Activated T-helper 2 cell treated with anti-CD3 and anti-CD28 coated beads, Interferon-gamma antibody, Interleukin-2, Interleukin-4, amounts not matched to agents 10 μg/mL and 5 μg/mL and 100 μg/mL, durations not matched to agents 14 hours and 24 hours and 36 hours (primary cell): ENCODE data around the gene TTL. TPM values are rescaled to one million over a fixed set of nuclear protein-coding genes. Genes with fewer than 3 reads are reported as not detected.
"Not testable (repeated sequence)": the region's sequence is repeated elsewhere in the genome, so short reads cannot be mapped to it uniquely, and the experiment has no call there.

Source experiments
- DNase-seq: peaks from one replicate; pipeline ENCODE4 v3.0.0; 2021; ENCODE audit warnings: low spot score
- H3K27ac Mint-ChIP-seq: one replicate; pipeline ENCODE4 v1.8.0; 2021; ENCODE audit warnings: mixed read lengths
- H3K27me3 Mint-ChIP-seq: one replicate; pipeline ENCODE4 v1.8.0; 2021; ENCODE audit warnings: low read depth, mixed read lengths
- H3K36me3 Mint-ChIP-seq: one replicate; pipeline ENCODE4 v1.8.0; 2021; ENCODE audit warnings: low read depth, mixed read lengths
- H3K4me1 Mint-ChIP-seq: one replicate; pipeline ENCODE4 v1.8.0; 2021; ENCODE audit warnings: low read depth, mixed read lengths
- H3K4me3 Mint-ChIP-seq: one replicate; pipeline ENCODE4 v1.8.0; 2021; ENCODE audit warnings: low read depth, mild to moderate bottlenecking, moderate library complexity, mixed read lengths
- H3K9me3 Mint-ChIP-seq: one replicate; pipeline ENCODE4 v1.8.0; 2021; ENCODE audit warnings: mixed read lengths
- intact Hi-C: fragments of 100-400 bp; cut with micrococcal nuclease; formaldehyde crosslinking; loops from one replicate; pipeline ENCODE4 v1.15.1; 2023
- total RNA-seq: library from RNA; stranded (reverse); gene quantifications from 2 replicates; pipeline ENCODE4 v1.2.3, GENCODE V29; 2022

The TTL gene
- total RNA-seq, 1 donor from 2014 or later = 48.2 TPM

DNA sequence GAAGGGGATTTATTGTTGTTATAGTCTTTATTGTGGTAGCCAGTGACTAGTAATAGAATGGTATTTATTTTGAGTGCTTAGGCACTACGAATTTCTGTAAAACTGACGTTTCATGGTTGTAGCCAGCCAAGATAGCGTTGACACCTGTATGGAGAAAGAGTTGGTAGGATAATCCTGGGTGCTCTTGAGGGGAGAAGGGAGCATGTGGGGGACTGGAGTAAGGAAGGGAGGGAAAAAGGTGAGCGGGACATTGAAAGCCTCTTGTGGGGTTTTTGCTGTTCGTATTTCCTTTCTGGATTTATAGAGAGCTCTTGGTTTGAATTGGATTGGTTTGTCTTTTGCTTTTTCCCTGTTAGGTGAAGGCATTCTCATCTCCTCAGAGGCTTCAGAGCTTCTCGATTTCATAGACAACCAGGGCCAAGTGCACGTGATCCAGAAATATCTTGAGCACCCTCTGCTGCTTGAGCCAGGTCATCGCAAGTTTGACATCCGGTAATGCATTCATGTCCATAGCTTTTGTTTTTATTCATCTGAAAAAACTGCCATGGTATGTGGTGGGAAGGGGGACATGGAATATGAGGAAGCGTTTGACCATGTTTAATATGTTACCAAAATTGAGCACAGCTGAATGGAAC, 19.0 kb downstream of the TTL start:
- H3K9me3 Mint-ChIP-seq, H3K4me3 Mint-ChIP-seq, H3K27me3 Mint-ChIP-seq, H3K4me1 Mint-ChIP-seq, intact Hi-C loops: not testable (repeated sequence)
- DNase-seq = peak; percentile 26
- H3K36me3 Mint-ChIP-seq = peaks cover 18% of the 10 kb centered on the region
- H3K27ac Mint-ChIP-seq = peak overlapping the region; percentile 17

DNA sequence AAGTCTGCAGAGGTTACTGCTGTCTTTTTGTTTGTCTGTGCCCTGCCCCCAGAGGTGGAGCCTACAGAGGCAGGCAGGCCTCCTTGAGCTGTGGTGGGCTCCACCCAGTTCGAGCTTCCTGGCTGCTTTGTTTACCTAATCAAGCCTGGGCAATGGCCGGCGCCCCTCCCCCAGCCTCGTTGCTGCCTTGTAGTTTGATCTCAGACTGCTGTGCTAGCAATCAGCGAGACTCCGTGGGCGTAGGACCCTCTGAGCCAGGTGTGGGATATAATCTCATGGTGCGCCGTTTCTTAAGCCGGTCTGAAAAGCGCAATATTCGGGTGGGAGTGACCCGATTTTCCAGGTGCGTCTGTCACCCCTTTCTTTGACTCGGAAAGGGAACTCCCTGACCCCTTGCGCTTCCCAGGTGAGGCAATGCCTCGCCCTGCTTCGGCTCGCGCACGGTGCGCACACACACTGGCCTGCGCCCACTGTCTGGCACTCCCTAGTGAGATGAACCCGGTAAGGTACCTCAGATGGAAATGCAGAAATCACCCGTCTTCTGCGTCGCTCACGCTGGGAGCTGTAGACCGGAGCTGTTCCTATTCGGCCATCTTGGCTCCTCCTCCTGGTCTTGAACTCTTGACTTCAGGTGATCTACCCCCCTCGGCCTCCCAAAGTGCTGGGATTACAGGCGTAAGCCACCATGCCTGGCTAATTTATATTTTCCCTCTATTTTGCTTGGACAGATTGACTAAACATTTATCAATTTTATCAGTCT, 27.5 kb downstream of the TTL start:
- H3K4me3 Mint-ChIP-seq, DNase-seq, intact Hi-C loops, H3K9me3 Mint-ChIP-seq, H3K27ac Mint-ChIP-seq, H3K4me1 Mint-ChIP-seq, H3K27me3 Mint-ChIP-seq: not testable (repeated sequence)
- peaks cover 19% of the 10 kb centered on the region for H3K36me3 Mint-ChIP-seq

DNA sequence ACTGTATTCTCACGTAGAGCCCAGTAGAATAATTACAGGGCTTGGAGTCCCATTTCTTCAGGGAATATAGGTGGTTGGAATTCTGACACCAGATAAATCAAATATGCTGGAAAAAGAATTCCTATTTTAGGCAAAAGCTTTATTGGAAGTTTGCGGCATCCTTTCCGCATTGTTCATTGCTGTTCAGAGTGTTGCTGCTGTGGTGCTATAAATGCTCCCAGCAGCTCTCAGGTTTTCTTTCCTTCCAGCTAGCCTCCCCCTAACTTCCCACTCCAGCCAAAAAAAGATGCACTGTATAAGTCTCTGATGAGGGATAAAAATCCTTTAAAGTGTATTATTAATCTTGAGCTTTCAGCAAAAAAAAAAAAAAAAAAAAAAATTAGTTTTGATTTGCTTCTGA, 34.8 kb downstream of the TTL start:
- intact Hi-C loops = no loop called here
- no peak overlapping the region for H3K27ac Mint-ChIP-seq
- H3K36me3 Mint-ChIP-seq = peaks cover 56% of the 10 kb centered on the region

DNA sequence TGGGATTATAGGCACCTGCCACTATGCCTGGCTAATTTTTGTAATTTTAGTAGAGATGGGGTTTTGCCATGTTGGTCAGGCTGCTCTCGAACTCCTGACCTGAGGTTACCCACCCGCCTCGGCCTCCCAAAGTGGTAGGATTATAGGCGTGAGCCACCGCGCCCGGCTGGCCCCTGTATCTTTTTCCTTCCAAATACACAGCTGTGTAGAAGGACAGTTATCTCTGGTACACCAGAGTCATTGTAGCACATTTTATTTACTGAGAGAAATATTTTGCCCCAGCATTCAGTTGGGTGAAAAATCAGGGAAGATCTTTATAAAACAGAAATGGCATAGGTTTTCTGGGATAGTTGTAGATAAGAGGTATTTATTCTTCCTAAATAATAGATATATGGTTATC, 36.9 kb downstream of the TTL start:
- Mint-ChIP-seq H3K36me3 (peaks cover 69% of the 10 kb centered on the region), H3K4me1 (no peaks in the 10 kb centered on the region), H3K4me3 (no peak overlapping the region), H3K27ac (no peak overlapping the region), H3K27me3 (no peaks in the 10 kb centered on the region), H3K9me3 (peaks cover 11% of the 10 kb centered on the region)
- intact Hi-C loops = no loop called here
- DNase-seq = no peak

More for the DNA sequence above, 34.8 kb downstream of the TTL start:
- no peak for DNase-seq
- Mint-ChIP-seq H3K27me3 (no peaks in the 10 kb centered on the region), H3K9me3 (peaks cover 11% of the 10 kb centered on the region), H3K4me3 (no peak overlapping the region), H3K4me1 (no peaks in the 10 kb centered on the region)

DNA sequence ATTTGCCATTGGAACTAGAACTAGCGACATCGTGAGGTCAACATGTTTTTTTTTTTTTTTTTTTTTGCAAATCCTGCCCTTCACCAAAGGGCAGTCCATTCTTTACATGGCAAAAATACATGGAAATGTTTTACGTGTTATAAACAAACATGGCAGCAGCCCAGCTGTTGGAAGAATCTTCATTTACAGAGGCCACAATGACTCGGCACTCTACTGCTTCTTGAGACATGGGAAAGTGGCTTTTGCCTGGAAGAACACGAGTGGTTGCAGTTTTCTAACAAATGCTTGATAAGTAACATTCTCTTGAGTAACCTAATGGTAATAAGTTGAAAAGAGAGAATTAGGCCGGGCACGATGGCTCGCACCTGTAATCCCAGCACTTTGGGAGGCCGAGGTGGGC, 37.5 kb downstream of the TTL start:
- no peak overlapping the region for H3K27ac Mint-ChIP-seq
- intact Hi-C loops = no loop called here
- H3K4me1 Mint-ChIP-seq = no peaks in the 10 kb centered on the region
- H3K27me3 Mint-ChIP-seq = no peaks in the 10 kb centered on the region
- DNase-seq = no peak
- H3K9me3 Mint-ChIP-seq = peaks cover 9% of the 10 kb centered on the region
- H3K36me3 Mint-ChIP-seq = peaks cover 70% of the 10 kb centered on the region
- H3K4me3 Mint-ChIP-seq = no peak overlapping the region

DNA sequence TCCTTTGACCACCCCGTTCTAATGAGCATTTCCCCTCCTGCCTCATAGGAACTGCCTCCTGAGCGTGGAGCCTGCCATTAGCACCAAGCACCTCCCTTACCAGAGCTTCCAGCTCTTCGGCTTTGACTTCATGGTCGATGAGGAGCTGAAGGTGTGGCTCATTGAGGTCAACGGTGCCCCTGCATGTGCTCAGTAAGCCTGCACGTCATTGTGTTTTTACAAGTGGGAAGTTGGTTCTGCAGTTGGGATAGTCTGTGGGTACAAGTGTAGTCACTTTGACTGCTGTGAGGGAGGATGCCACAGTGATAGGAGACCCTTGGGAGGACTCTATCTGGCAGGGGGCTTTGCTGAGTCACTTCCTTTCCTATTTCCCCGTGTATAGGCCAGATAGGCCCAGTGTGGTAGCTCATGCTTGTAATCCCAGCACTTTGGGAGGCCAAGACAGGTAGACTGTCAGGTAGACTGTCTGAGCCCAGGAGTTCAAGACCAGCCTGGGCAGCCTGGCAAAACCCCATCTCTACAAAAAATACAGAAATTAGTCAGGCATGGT, 38.4 kb downstream of the TTL start:
- no peaks in the 10 kb centered on the region for H3K4me1 Mint-ChIP-seq
- H3K36me3 Mint-ChIP-seq = peaks cover 70% of the 10 kb centered on the region
- H3K27me3 Mint-ChIP-seq = no peaks in the 10 kb centered on the region
- H3K9me3 Mint-ChIP-seq = peaks cover under 1% of the 10 kb centered on the region
- H3K4me3 Mint-ChIP-seq = no peak overlapping the region
- DNase-seq = no peak
- intact Hi-C loops = no loop called here
- no peak overlapping the region for H3K27ac Mint-ChIP-seq

DNA sequence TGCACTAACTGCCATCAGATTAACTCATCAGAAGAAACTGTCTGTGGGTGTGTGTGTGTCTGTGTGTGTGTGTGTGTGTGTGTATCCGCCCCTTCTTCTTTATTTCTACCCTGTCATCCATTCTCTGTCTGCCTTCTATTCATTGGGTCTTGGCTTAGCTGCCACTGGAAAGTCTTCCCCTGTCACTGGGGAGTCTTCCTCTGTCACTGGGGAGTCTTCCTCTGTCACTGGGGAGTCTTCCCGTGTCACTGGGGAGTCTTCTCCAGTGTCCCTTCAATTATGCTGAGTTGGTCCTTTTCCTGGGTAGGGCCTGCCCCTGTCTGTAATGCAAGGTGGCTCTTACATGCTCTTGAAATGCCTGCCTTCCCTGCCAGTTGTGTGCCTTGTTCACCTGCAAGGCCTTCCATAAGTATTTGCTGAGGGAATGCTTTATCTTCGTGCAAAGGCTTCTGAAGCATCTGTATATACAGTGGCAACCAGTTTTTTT, 41.4 kb downstream of the TTL start:
- intact Hi-C loops = no loop called here
- no peaks in the 10 kb centered on the region for H3K4me1 Mint-ChIP-seq

DNA sequence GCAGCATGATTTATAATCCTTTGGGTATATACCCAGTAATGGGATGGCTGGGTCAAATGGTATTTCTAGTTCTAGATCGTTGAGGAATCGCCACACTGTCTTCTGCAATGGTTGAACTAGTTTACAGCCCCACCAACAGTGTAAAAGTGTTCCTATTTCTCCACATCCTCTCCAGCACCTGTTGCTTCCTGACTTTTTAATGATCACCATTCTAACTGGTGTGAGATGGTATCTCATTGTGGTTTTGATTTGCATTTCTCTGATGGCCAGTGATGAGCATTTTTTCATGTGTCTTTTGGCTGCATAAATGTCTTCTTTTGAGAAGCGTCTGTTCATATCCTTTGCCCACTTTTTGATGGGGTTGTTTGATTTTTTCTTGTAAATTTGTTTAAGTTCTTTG, 42.3 kb downstream of the TTL start:
- H3K4me3 Mint-ChIP-seq, H3K9me3 Mint-ChIP-seq, H3K27ac Mint-ChIP-seq, DNase-seq, H3K27me3 Mint-ChIP-seq, intact Hi-C loops, H3K4me1 Mint-ChIP-seq: not testable (repeated sequence)
- peaks cover 82% of the 10 kb centered on the region for H3K36me3 Mint-ChIP-seq

More for the DNA sequence above, 41.4 kb downstream of the TTL start:
- Mint-ChIP-seq H3K27ac (no peak overlapping the region), H3K27me3 (no peaks in the 10 kb centered on the region), H3K36me3 (peaks cover 82% of the 10 kb centered on the region), H3K4me3 (no peak overlapping the region), H3K9me3 (no peaks in the 10 kb centered on the region)
- DNase-seq = no peak

DNA sequence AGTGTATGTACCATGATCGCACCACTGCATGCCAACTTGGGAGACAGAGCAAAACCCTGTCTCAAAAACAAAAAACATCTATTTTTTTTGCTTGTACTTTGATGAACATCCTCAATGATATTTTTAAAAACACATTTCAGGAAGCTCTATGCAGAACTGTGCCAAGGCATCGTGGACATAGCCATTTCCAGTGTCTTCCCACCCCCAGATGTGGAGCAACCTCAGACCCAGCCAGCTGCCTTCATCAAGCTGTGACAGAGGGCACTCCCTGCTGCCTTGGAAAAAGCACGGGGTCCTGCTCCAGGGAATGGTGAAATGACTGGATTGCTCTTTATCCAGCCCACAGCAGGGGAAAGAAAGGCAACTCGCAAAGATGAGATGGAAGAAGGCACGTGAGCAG, 46.6 kb downstream of the TTL start:
- Mint-ChIP-seq H3K36me3 (peaks cover 71% of the 10 kb centered on the region), H3K4me1 (no peaks in the 10 kb centered on the region), H3K4me3 (no peak overlapping the region), H3K27ac (no peak overlapping the region), H3K27me3 (no peaks in the 10 kb centered on the region), H3K9me3 (no peaks in the 10 kb centered on the region)
- intact Hi-C loops = no loop called here
- no peak for DNase-seq

DNA sequence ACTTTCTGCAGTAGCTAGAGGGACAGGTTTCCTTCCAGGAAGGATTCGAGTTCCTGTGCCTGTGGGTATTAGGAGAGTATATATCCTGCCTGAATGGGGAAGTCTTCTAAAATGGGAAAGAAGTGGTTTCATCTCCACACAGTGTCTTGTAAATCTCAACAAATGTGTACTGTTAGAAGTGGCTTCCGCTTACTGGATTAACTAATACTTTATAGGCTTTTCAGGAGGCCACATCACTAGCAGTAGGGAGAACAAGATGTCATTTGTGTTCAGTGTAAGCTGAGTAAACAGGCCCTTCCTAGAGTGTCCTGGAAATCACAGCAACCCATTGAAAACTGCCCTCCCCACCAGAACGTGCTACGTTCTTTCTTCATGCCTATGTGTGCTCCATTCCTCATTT, 47.8 kb downstream of the TTL start:
- H3K9me3 Mint-ChIP-seq = no peaks in the 10 kb centered on the region
- H3K4me1 Mint-ChIP-seq = no peaks in the 10 kb centered on the region
- H3K27ac Mint-ChIP-seq = no peak overlapping the region
- intact Hi-C loops = no loop called here
- no peaks in the 10 kb centered on the region for H3K27me3 Mint-ChIP-seq
- H3K4me3 Mint-ChIP-seq = no peak overlapping the region
- H3K36me3 Mint-ChIP-seq = peaks cover 62% of the 10 kb centered on the region
- DNase-seq = no peak

DNA sequence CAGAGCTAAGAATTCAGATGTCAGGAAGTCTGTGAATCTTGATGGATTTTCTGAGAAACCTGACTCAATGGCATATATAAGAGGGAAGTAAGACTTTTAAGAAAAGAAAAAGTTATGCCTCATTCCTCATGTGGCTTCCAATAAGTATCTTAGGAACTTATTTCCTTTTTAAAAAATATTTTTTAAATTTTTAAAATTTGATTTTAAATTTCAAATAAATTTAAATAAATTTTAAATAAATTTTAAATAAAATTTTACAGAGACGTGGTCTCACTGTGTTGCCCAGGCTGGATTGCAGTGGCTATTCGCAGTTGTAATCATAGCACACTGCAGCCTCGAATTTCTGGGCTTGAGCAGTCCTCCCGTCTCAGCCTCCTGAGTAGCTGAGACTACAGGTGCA, 48.8 kb downstream of the TTL start:
- Mint-ChIP-seq H3K9me3 (no peaks in the 10 kb centered on the region), H3K4me1 (no peaks in the 10 kb centered on the region), H3K36me3 (peaks cover 54% of the 10 kb centered on the region), H3K27me3 (no peaks in the 10 kb centered on the region), H3K4me3 (no peak overlapping the region), H3K27ac (no peak overlapping the region)
- intact Hi-C loops = no loop called here
- no peak for DNase-seq

DNA sequence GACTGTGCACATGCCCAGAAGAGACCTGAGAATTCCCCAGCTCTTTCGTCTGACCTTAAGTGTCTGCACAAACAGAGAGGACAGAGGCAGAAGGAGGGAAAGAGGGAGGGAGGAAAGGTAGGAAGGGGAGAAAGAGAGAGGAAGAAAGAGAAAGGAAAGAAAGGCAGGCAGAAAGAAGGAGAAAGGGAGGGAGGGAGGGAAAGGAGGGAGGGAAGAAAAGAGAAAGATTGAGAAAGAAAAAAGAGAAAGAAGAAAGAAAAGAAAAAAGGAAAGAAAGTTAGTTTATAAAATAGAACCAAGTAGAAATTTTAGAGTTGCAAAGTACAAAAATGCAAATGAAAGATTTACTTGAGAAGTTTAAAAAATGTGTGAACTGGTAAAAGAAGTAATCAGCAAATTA, 52.9 kb downstream of the TTL start:
- no peaks in the 10 kb centered on the region for H3K4me1 Mint-ChIP-seq
- H3K9me3 Mint-ChIP-seq = no peaks in the 10 kb centered on the region
- intact Hi-C loops = no loop called here
- no peaks in the 10 kb centered on the region for H3K27me3 Mint-ChIP-seq
- no peak overlapping the region for H3K27ac Mint-ChIP-seq
- H3K36me3 Mint-ChIP-seq = peaks cover 25% of the 10 kb centered on the region
- H3K4me3 Mint-ChIP-seq = no peak overlapping the region
- DNase-seq = no peak

DNA sequence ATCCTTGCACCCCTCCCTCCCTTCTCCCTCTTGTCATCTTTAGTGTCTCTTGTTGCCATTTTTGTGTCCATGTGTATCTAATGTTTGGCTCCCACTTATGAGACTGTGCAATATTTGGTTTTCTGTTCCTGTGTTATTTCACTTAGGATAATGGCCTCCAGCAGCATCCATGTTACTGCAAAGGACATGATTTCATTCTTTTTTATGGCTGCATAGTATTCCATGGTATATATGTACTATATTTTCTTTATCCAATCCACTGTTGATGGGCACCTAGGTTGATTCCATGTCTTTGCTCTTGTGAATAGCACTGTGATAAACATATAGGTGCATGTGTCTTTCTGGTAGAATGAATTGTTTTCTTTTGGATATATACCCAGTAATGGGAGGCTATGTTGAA, 54.7 kb downstream of the TTL start:
- H3K4me1 Mint-ChIP-seq, H3K4me3 Mint-ChIP-seq, H3K9me3 Mint-ChIP-seq, H3K27ac Mint-ChIP-seq, DNase-seq, H3K27me3 Mint-ChIP-seq, intact Hi-C loops: not testable (repeated sequence)
- peaks cover 13% of the 10 kb centered on the region for H3K36me3 Mint-ChIP-seq
